ENCODE data around the gene NDFIP2.

NDFIP2 gene

DNA sequence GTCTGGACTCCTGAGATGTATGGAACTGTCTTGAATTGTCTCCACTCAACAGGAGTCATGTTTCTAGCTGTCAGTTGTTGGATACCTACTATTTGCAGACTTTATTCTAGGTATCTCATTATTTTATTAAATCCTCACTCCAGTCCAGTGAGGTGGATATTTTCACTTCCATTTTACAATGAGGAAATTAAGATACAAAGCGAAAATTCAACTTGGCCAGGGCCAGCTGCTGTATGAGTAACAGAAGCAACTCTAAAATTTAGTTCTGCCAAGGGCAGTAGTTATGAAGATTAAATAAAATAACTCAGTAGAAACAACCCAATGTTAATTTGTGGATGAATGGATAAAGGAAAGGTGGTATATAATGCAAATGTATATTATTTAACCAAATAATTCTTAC, 12.6 kb upstream of the NDFIP2 start:
- Histone ChIP-seq H3K27me3 (ENCODE audit: insufficient read depth, poor library complexity, severe bottlenecking) (no peaks in the 10 kb centered on the region), H3K4me3 (replicated peaks; ENCODE audit: insufficient read depth, low read length) (no peak overlapping the region), H3K27ac (replicated peaks) (no peak overlapping the region)
- no peak for TF ChIP-seq GABPA (IDR thresholded peaks at IDR 0.05; ENCODE audit: low read depth)
- no peak for TF ChIP-seq REST (IDR thresholded peaks at IDR 0.05; ENCODE audit: insufficient replicate concordance, low read depth)
- no peak for DNase-seq (ENCODE audit: low read depth in 1 of 2, low spot score in 1 of 2)

GRCh38 chr13:79468819-79469218, 12.1 kb upstream of the NDFIP2 start:
- TF ChIP-seq REST (IDR thresholded peaks at IDR 0.05; ENCODE audit: insufficient replicate concordance, low read depth) (no peak), GABPA (IDR thresholded peaks at IDR 0.05; ENCODE audit: low read depth) (no peak), POLR2AphosphoS5 (IDR thresholded peaks at IDR 0.05; ENCODE audit: low read depth) (no peak), SPI1 (IDR thresholded peaks at IDR 0.05; ENCODE audit: borderline replicate concordance, low read depth) (no peak)
- TF ChIP-seq, protein P1, sequence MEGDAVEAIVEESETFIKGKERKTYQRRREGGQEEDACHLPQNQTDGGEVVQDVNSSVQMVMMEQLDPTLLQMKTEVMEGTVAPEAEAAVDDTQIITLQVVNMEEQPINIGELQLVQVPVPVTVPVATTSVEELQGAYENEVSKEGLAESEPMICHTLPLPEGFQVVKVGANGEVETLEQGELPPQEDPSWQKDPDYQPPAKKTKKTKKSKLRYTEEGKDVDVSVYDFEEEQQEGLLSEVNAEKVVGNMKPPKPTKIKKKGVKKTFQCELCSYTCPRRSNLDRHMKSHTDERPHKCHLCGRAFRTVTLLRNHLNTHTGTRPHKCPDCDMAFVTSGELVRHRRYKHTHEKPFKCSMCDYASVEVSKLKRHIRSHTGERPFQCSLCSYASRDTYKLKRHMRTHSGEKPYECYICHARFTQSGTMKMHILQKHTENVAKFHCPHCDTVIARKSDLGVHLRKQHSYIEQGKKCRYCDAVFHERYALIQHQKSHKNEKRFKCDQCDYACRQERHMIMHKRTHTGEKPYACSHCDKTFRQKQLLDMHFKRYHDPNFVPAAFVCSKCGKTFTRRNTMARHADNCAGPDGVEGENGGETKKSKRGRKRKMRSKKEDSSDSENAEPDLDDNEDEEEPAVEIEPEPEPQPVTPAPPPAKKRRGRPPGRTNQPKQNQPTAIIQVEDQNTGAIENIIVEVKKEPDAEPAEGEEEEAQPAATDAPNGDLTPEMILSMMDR (IDR thresholded peaks at IDR 0.05; ENCODE audit: insufficient read depth, low read length): no peak
- no peak for DNase-seq (ENCODE audit: low read depth in 1 of 2, low spot score in 1 of 2)
- Histone ChIP-seq H3K27ac (replicated peaks) (no peak overlapping the region), H3K4me3 (replicated peaks; ENCODE audit: insufficient read depth, low read length) (no peak overlapping the region), H3K27me3 (ENCODE audit: insufficient read depth, poor library complexity, severe bottlenecking) (no peaks in the 10 kb centered on the region)

DNA sequence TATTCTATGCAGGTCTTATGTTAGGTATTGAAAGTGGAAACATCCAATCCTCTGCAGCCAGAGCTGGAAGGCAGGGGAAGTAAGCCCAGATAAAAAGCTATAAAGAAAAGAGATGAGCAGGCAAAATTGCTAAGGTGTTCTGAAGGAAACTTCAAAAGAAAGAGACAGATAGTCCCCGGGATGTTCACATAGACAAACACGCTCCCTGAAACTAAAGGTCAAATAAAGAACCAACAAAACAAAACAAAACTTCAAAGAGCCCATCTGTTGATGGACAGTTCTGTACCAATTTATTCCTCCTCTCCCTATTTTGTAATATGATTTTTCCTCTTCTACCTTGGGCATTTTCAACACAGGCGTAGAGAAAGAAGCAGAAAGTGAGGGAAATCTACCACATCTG, 11.3 kb upstream of the NDFIP2 start:
- H3K27ac ChIP-seq (replicated peaks): no peak overlapping the region
- TF ChIP-seq GABPA (IDR thresholded peaks at IDR 0.05; ENCODE audit: low read depth) (no peak), POLR2AphosphoS5 (IDR thresholded peaks at IDR 0.05; ENCODE audit: low read depth) (no peak), REST (IDR thresholded peaks at IDR 0.05; ENCODE audit: insufficient replicate concordance, low read depth) (no peak), SPI1 (IDR thresholded peaks at IDR 0.05; ENCODE audit: borderline replicate concordance, low read depth) (no peak)
- TF ChIP-seq, protein P1 (IDR thresholded peaks at IDR 0.05; ENCODE audit: insufficient read depth, low read length): no peak
- H3K4me3 ChIP-seq (replicated peaks; ENCODE audit: insufficient read depth, low read length): no peak overlapping the region
- no peaks in the 10 kb centered on the region for H3K27me3 ChIP-seq (ENCODE audit: insufficient read depth, poor library complexity, severe bottlenecking)
- DNase-seq (ENCODE audit: low read depth in 1 of 2, low spot score in 1 of 2): no peak

DNA sequence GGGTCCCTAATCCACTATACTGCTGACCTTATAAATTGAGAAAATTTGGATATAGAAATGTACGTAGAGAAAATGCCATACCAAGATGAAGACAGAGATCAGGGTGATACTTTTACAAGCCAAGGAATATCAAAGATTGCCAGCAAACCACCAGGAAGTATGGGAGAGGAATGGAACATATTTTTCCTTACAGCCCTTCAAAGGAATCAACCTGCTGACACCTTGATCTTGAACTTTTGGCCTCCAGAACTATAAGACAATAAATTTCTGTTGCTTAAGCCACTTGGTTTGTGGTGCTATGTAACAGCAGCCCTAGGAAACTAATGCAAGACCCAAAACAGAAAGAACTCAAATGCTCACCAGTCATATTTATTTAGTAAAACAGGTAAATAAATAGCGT, 10.3 kb upstream of the NDFIP2 start:
- no peak for DNase-seq (ENCODE audit: low read depth in 1 of 2, low spot score in 1 of 2)
- H3K27me3 ChIP-seq (ENCODE audit: insufficient read depth, poor library complexity, severe bottlenecking): no peaks in the 10 kb centered on the region
- H3K27ac ChIP-seq (replicated peaks): no peak overlapping the region
- TF ChIP-seq REST (IDR thresholded peaks at IDR 0.05; ENCODE audit: insufficient replicate concordance, low read depth): no peak
- no peak overlapping the region for H3K4me3 ChIP-seq (replicated peaks; ENCODE audit: insufficient read depth, low read length)

Measured in HL-60 (cell line).